GM19468 (cell line): ENCODE results near the gene TUBA4A.
"Not testable (repeated sequence)": the region's sequence is repeated elsewhere in the genome, so short reads cannot be mapped to it uniquely, and the experiment has no call there.

ENCODE experiments used
- ATAC-seq: cut with Tn5 transposase; IDR thresholded peaks from one replicate; pipeline ENCODE4 v1.9.1; 2021; ENCODE audit warnings: mild to moderate bottlenecking, moderate library complexity, moderate number of reproducible peaks; ENCODE audit not compliant: unreplicated experiment; ENCODE audit errors: extremely low read depth

The TUBA4A gene

DNA sequence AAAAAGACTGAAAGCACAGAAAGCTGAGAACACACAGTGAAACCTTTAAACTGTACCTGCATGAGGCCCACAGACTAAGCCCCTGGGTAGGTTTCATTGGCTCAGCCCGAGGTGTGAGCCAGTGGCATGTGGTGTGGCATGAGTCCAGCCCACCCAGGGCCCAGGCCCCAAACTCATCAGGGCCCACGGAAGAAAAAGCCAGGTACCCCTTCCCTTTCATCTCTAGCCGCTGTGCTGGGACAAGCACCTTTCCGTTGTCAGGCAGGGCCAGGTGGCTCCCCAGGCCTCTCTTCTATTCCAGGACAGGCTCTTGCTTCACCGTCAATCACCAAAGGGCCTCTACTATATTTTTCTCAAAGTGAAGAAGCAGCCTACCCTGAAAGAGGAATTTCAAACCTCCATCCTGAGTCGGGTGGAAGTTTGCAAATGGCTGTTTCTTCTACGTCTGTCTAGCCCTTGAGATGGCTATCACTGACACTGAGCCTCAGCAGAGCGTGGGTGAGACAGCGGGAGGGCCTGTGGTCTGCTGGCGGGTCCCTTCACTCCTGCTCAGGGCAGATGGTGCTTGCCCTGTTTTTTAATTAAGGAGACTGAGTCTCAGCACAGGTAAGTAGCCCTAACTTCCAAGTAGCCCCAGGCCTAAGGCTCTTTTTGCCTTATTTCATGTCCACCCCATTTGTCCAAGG lies 34.0 kb upstream of the TUBA4A start:
- no peak for ATAC-seq

DNA sequence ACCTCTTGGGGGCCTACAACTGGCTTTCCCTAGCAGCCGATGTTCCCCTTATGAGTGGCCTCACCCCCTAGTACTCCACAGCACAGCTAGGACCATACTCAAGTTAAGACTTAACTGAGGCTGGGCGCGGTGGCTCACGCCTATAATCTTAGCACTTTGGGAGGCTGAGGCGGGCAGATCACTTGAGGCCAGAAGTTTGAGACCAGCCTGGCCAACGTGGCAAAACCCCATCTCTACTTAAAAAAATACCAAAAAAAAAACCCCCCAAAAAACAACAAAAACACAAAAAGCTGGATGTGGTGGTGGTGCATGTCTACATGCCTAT lies 33.4 kb upstream of the TUBA4A start:
- not testable (repeated sequence) for ATAC-seq

- ATAC-seq = no peak
These were observed 32.9 kb upstream of the TUBA4A start for GRCh38 chr2:219286436-219287115.

DNA sequence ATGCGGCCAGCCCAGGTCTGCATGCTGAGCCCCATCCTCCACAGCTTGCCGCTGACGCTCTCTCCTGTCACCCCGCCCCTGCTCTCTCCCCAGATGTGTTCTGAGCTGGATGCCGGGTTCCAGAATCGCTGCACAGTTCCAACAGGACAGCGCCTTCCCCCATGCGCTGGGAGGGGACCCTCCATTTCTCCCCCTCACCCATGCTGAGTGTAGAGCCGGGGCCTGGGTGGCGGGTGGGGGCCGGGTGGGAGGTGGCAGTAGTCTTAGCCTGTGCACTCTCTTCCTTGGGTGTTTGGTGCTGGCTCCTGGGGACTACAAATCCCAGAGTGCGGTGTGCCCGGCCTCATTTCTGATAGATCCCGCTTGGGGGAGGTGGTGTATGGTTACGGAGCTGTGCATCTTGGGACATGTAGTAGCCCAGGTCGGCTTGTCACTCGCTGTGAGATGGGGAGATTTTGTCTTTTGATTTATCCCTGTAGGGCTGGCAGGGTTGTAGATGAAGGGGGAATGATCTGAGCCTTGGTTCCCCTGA lies 32.2 kb upstream of the TUBA4A start:
- ATAC-seq = no peak

DNA sequence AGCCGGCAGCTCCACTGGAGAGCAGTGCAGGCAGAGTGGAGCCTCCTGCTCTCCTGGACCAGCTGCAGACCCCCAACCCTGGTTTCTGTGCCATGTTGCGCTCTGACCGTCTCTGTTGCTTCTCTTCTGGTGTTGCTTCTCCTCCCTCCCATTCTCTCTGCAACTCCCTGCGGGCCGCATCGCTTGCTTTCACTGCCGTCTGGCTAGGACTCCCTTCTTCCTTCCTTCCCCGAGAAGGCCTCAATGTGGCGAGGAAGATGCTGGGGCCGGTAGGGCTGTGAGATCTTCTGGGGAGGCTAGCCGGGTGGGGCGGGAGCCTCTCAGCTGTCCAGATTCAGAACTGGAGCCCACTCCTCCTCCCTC lies 31.6 kb upstream of the TUBA4A start:
- no peak for ATAC-seq

GRCh38 chr2:219284501-219285372 lies 31.0 kb upstream of the TUBA4A start:
- no peak for ATAC-seq

GRCh38 chr2:219282943-219283581 lies 29.3 kb upstream of the TUBA4A start:
- no peak for ATAC-seq

- no peak for ATAC-seq
These were observed 28.7 kb upstream of the TUBA4A start for GRCh38 chr2:219282375-219282774.

DNA sequence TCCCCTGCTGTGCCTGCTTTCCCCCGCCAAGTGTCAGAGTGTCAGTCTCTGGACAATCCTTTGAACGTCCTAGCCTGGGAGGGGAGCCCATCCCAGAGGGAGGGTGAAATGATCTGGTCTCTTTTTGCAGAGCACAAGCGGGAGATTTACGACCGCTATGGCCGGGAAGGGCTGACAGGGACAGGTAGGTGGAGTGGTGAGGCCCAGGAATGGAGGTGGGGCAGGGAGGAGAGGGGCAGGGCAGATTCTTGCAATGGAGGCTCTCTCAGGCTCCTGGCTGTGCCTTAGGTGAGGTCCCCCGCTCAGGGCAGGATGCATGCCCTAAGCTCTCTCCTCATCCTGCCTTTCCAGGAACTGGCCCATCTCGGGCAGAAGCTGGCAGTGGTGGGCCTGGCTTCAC lies 27.9 kb upstream of the TUBA4A start:
- no peak for ATAC-seq

- ATAC-seq = no peak
These were observed 26.9 kb upstream of the TUBA4A start for GRCh38 chr2:219280651-219281050.

DNA sequence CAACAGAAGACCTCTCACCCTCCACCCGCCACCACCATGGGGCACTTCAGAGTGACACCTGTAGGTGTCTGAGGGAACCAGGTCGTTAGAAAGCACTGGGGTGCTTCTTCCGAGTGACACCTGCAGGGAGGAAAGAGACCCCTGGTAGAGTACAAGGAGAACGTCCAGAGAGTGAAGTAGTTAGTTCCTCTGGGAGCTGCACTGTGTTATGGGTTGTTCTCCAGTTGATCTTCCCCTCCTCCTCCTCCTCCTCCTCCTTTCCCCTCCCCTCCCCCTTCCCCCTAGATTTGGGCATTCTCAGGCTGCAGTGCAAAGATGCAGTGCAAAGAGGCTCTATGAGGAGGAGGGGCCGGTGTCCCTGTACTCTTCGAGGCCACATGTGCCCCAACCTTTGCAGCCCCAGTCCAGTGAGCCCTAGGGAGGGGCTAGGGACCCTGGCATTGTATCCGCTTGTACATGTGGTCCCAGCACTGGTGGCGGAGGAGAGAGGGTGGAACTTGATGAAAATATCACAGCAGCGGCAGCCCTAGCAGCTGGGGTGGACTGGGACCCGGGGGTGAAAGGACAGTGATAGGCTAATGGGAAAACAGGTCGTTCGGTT lies 26.3 kb upstream of the TUBA4A start:
- no peak for ATAC-seq

DNA sequence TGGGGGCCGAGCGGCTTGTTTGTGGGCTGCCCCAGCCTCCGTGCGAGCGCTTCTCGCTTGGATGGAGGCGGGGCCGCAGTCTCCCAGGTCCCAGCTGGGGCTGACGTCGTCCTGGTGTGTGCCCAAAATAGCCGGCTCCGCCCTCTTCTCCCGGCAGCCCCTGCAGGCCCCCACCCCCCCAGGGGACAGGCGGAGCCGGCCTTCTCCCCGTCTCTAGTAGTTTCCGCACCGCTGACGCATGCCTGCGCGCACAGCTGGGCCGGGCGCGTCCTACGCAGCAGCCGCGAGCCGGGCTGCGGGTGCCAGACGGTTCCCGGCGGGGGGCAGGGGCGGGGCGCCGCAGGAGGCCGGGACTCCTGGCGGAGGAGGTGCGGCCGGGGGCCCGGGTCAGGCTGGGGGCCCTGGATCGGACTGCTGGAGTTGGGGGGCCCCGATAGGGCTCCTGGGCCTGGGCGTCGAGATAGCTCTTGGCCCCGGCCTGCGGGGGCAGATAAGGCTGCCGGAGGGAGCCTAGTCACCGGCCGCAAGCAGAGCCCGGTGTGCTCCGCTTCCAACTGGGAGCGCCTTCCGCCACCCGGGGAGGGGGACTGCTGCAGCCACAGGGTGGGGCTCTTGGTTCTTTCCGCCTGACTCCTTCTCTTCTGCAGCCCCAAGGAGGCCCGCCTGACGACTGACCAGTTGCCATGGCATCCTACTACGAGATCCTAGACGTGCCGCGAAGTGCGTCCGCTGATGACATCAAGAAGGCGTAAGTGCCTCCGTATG lies 25.6 kb upstream of the TUBA4A start, which contains the start of gene DNAJB2:
Gene DNAJB2 (plus strand): TSS at position 216 of the 765 bp plus-strand sequence. CDS start 468 bp downstream, at position 684.
- ATAC-seq = peak; percentile 90

- ATAC-seq = no peak
These were observed 25.0 kb upstream of the TUBA4A start for GRCh38 chr2:219278655-219279150.

- no peak for ATAC-seq
These were observed 24.3 kb upstream of the TUBA4A start for GRCh38 chr2:219277703-219278654.

DNA sequence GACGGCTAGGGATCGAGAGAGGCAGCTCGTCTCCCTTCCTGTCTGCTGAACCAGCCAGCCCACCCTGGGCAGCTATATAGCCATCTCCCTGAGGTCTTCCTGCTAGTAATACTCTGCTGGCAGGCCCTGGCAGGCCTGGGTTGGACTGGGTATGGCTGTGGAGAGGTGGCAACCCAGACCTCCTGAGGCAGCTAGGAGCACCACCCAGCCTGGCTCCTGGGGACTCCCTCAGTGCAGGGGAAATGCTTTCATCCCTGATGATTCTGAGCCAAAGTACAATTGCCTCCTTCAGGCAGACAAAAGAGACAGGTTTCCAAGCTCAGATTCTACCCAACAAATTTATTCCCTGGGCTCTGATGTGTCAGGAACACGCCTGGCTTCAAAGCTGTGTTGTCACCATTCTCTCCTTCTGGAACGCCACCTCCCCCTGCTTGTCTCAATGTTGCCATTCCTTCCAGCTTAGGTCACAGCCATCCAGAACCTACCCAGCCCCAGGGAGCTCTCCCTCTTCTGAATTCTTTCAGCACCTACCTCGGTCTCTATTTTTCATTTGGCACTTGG lies 20.7 kb upstream of the TUBA4A start:
- ATAC-seq = no peak

GRCh38 chr2:219273937-219274336 lies 20.2 kb upstream of the TUBA4A start:
- ATAC-seq = no peak

DNA sequence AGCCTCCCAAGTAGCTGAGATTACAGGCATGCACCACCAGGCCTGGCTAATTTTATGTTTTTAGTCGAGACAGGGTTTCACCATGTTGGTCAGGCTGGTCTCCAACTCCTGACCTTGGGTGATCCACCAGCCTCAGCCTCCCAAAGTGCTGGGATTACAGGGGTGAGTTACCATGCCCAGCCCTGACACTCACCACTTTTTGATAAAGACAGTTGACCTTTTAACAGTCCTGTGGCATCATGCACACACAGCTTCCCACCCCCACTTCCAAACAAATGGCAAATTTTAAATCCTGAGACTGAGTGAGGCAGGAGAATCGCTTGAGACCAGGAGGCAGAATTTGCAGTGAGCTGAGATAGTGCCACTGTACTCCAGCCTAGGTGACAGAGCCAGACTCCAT lies 19.3 kb upstream of the TUBA4A start:
- no peak for ATAC-seq

- ATAC-seq = no peak
These were observed 18.6 kb upstream of the TUBA4A start for GRCh38 chr2:219272356-219272755.
